HFF-Myc (cell line): ENCODE data around the gene ACSS2.

ENCODE experiments used
- DNase-seq: peaks from one replicate; pipeline ENCODE4 v3.0.0-alpha.2; 2011; ENCODE audit warnings: low read depth; ENCODE audit errors: extremely low read depth
- H3K4me3 ChIP-seq: replicated peaks from 2 replicates; pipeline ENCODE4 v1.5.1; 2011; ENCODE audit warnings: low read depth, mild to moderate bottlenecking, control low read depth, low read length
- TF ChIP-seq, protein P1 (sequence below): IDR thresholded peaks from 2 replicates; pipeline ENCODE4 v1.5.1; 2012; ENCODE audit warnings: mild to moderate bottlenecking, low read depth, low read length, control low read depth; ENCODE audit errors: missing control alignments

The ACSS2 gene

DNA sequence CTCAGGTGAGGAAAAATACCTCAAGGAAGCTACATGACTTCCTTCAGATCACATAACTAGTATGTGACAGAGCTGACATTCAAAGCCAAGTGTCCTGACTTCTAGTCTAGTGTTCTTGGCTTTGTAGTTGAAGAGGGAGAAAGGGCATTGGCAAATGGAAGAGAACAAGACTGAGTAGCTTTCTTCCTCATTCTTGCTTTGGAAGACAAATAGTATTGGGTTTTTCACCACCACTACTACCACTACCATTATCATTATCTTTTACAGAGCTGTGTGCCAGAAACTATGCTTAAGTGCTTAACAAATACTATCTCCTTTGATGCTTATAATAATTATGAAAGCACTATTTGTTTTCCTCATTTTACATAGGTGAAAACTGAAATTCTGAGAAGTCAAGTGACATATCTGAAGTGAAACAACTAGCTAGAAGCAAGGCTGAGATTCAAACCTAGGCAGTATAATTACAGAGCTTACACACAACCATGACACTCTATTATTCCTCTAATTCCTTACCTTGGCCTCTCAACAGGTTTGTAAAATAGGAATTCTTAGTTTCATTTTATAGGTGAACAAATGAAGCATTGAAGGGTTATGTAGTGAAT is 6.8 kb downstream of the ACSS2 start:
- H3K4me3 ChIP-seq = no peak overlapping the region
- TF ChIP-seq, protein P1, sequence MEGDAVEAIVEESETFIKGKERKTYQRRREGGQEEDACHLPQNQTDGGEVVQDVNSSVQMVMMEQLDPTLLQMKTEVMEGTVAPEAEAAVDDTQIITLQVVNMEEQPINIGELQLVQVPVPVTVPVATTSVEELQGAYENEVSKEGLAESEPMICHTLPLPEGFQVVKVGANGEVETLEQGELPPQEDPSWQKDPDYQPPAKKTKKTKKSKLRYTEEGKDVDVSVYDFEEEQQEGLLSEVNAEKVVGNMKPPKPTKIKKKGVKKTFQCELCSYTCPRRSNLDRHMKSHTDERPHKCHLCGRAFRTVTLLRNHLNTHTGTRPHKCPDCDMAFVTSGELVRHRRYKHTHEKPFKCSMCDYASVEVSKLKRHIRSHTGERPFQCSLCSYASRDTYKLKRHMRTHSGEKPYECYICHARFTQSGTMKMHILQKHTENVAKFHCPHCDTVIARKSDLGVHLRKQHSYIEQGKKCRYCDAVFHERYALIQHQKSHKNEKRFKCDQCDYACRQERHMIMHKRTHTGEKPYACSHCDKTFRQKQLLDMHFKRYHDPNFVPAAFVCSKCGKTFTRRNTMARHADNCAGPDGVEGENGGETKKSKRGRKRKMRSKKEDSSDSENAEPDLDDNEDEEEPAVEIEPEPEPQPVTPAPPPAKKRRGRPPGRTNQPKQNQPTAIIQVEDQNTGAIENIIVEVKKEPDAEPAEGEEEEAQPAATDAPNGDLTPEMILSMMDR = no peak

DNA sequence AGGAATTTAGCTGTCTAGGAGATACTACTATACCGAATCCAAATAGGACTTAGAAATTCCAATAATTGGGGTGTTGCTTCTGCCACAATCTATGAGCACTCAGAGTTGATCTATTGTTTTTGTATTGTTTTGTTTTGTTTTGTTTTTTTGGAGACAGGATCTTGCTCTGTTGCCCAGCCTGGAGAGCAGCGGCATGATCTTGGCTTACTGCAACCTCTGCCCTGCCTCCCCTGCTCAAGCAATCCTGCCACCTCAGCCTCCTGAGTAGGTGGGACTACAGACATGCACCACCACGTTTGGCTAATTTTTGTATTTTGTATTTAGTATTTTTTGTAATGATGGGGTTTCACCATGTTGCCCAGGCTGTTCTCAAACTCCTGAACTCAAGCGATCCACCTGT is 7.4 kb downstream of the ACSS2 start:
- no peak overlapping the region for H3K4me3 ChIP-seq
- DNase-seq = no peak
- TF ChIP-seq, protein P1 = no peak

More for the DNA sequence above, 6.8 kb downstream of the ACSS2 start:
- no peak for DNase-seq

DNA sequence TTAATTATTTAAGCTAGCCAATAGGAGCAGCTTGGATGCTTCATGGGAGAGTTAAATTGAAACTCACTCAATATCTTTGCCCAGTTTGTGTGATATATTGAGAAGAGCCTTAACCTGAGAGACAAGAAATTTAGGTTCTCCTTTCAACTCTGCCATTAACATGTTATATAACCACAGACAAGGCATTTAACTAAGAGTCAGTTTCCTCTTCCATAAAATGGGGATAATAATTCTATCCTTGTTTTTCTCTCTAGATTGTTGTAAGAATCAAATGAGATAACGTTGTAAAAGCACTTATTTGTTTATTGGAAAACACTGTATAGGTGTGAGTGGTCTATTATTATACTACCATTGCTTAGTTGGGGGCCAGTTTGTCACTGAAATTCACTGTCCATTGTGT is 7.8 kb downstream of the ACSS2 start:
- TF ChIP-seq, protein P1 = no peak
- no peak overlapping the region for H3K4me3 ChIP-seq
- DNase-seq = no peak

DNA sequence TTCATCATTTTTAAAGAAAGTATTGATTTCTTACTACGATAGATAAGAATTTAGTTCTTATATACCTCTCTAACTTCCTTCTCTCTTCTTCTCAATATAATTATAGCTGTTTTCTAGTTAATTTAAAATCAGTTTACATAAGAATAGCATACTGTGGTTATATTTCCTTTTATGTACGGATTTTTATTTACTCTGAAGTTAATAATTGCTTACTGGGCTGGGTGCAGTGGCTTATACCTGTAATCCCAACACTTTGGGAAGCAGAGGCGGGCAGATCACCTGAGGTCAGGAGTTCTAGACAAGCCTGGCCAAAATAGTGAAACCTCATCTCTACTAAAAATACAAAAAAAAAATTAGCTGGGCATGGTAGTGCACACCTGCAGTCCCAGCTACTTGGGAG is 9.7 kb downstream of the ACSS2 start:
- no peak overlapping the region for H3K4me3 ChIP-seq
- DNase-seq = no peak
- TF ChIP-seq, protein P1 = no peak

DNA sequence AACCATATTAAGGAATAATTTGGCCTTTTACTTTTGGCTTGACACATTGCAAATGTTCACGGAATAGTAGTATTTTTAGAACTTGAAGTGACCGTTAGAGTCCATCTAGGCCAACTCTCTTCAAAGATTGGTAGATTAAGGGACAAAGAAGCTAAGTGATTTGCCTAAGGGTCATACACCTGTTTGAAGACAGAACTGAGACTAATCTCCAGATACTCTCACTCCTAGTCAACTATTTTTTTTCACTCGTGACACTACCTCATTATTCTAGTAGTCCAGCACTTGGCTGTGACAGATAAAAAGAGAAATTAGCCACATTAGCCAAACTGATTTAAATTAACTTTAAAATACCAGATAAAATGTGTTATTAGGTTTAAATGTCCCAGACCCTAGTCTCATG is 10.6 kb downstream of the ACSS2 start:
- TF ChIP-seq, protein P1 = no peak
- no peak overlapping the region for H3K4me3 ChIP-seq
- no peak for DNase-seq

DNA sequence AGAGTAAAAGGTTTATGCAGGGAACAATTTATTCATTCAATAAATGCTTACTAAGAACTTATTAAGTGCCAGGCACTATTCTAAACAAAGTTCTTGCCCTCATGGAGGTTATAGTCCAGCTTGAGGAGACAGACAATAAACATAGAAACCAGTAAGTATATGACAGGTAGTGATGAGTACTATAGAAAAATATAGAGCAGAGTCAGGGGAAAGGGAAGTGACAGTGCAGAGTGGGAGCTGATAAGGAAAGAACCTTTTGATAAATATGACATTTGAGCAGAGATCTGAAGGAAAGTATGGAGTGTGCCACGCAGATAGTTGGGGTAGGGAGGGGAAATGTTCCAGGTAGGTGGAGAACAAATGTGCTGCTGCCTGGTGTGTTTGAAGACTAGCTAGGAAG is 12.1 kb downstream of the ACSS2 start:
- H3K4me3 ChIP-seq = no peak overlapping the region
- no peak for DNase-seq
- TF ChIP-seq, protein P1 = no peak

DNA sequence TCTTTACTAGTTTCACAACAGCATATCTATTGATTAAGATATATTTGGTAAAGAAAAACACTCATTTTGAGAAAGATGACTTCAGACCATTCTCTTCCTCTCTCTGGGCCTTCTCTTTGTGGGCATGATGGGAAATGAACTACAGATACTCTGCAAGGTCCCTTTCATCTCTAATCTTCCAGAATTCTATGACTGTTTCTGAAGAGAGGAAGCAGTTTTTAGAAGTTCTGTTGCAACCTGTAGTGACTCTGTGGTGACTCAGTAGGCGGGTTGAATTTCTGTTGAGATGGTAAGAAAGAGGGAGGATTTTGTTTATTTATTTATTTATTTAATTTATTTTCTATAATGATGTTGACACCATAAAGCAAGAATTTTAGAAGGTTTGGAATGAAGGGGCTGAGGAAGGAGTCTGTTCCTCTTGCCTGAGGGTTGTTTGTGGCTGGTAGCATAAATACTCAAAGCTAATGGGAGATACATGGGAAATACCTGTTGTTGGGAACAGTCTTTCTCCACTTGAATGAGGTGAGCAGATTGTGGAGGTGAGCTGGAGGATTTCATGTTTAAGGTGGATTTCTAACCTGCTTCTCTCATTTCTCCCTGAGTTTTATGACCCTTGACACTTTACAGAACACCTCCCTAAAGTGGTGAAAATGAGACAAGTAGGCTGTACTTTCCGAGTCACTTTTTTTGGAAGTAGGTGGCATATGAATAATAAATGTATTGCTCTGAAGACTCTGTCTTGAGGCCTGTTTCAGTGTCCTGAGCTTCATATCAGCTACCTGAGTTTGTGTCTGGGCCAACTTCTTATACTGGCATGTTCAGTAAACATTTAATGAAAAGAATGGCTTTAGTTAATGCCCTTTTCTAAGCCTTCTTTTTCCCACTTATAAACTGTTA is 15.0 kb downstream of the ACSS2 start:
- TF ChIP-seq, protein P1 = no peak
- DNase-seq = no peak
- no peak overlapping the region for H3K4me3 ChIP-seq
